LNCaP clone FGC (cell line): ENCODE measurements around the gene SIGLEC12.

Experiments used
- DNase-seq: peaks from one replicate; pipeline ENCODE4 v3.0.0-alpha.2; 2011; ENCODE audit warnings: low read depth
- H3K4me3 ChIP-seq: 2 replicates; pipeline ENCODE4 v1.5.1; 2011; ENCODE audit warnings: mild to moderate bottlenecking, low read depth, low read length, control low read depth
- TF ChIP-seq, protein P1 (sequence below): IDR thresholded peaks from 2 replicates; pipeline ENCODE4 v1.5.1; 2012; ENCODE audit warnings: mild to moderate bottlenecking; ENCODE audit not compliant: control insufficient read depth, insufficient read depth; ENCODE audit errors: extremely low read depth

The SIGLEC12 gene

DNA sequence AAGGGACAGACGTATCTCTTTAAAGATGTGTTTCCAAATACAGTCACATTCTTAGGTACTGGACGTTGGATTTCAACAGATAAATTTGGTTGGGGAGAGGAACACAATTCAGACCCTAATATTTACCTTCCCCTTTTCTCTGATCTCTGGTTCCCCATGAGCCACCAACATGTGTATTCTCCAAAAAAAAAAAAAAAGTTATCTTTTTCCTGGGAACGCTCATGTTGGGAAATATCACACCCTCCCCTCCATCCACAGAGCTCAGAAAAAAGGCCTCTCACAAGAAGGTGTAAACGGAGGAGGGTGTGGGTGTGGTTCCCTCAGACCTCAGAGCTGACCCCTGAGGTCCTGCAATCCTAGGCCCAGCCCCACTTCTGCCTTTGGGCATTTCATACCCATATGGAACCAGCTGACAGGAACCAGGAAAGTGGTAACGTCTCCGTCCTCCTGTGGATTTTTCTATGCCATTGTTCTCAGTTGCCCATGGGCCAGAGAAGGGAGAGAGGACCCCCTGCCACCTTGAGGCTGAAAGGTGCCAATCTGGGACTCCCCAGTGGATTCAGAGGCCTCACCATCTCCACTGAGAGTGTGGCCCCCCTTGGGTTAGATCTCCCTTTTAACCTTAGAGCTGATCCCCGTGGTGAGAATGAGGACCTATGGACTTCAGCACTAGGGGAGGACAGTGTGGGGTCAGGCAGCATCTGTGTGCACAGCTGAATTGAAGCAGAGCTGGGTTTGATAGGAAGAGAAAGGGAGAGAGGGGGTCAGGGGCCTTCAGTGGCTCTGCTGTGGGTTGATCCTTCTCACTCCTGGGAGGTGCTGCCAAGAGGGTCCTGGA, 8.4 kb upstream of the SIGLEC12 start:
- TF ChIP-seq, protein P1, sequence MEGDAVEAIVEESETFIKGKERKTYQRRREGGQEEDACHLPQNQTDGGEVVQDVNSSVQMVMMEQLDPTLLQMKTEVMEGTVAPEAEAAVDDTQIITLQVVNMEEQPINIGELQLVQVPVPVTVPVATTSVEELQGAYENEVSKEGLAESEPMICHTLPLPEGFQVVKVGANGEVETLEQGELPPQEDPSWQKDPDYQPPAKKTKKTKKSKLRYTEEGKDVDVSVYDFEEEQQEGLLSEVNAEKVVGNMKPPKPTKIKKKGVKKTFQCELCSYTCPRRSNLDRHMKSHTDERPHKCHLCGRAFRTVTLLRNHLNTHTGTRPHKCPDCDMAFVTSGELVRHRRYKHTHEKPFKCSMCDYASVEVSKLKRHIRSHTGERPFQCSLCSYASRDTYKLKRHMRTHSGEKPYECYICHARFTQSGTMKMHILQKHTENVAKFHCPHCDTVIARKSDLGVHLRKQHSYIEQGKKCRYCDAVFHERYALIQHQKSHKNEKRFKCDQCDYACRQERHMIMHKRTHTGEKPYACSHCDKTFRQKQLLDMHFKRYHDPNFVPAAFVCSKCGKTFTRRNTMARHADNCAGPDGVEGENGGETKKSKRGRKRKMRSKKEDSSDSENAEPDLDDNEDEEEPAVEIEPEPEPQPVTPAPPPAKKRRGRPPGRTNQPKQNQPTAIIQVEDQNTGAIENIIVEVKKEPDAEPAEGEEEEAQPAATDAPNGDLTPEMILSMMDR, result no peak
- no peak for DNase-seq
- H3K4me3 ChIP-seq, result no peak overlapping the region

DNA sequence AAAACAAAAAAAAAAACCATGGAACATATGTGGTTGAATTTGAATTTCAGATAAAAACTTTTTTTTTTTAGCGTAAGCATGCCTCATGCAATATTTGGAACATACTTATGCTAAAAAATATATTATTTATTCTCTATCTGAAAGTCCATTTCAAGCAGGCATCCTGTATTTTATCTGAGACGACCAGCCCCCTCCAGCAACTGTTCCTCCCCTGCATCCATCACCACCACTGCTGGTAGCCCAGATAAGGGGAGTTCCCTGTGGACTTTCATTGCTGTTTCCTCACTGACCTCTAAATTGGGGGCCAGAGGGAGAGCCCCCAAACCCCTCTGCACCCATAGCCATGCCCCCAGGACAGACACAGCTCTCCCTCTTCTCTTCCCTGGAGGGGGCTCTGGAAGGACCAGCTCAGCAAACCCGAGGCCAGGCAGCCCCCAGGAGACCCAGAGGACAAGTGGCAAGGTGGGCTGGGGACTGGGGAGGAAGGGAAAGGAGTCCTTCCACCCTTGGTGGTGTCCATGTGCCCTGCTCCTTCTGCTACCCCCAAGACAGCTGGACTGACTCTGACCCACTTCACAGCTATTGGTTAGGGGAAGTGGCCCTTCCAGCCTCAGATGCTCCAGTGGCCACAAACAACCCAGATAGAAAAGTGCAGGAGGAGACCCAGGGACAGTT, 6.6 kb upstream of the SIGLEC12 start:
- H3K4me3 ChIP-seq, result no peak overlapping the region
- DNase-seq, result no peak
- TF ChIP-seq, protein P1, result no peak

DNA sequence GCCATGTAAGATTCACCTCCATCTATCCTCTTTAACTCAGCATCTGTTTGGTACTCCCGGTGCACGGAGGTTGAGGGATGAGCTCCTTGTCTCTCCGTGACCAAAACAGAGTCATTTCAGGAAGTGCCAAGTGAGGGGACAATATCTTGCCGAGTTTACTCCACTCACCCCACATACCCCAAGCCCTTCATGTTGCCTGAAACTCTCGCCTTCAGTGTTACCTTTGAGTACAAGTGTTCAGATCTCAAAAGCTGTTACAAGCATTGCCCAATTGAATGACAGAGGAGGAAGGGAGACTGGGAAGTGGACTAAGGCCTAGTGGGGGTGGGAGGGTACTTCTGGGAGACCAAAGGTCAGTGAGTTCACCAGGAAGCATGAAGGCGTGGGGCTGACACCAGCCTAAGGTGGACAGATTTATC, 6.0 kb upstream of the SIGLEC12 start:
- no peak overlapping the region for H3K4me3 ChIP-seq
- TF ChIP-seq, protein P1, result no peak

DNA sequence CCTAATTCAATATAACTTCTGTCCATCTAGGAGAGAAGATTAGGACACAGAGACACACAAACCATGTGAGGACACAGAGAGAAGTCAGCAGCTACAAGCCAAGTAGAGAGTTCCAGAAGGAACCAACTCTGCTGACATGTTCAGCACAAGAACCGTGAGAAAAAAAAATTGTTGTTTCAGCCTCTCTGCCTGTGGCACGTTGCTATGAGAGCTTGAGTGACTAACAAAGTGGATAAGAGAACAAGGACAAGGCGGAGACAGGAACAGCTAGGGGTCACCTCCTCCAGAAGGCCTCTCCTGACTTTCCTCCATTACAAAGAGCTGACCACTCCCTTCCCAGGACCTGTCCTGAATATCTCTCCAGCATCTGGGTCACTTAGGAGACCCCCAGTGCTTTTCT, 5.6 kb upstream of the SIGLEC12 start:
- TF ChIP-seq, protein P1, result no peak
- no peak for DNase-seq
- H3K4me3 ChIP-seq, result no peak overlapping the region

More for the DNA sequence above, 6.0 kb upstream of the SIGLEC12 start:
- no peak for DNase-seq

DNA sequence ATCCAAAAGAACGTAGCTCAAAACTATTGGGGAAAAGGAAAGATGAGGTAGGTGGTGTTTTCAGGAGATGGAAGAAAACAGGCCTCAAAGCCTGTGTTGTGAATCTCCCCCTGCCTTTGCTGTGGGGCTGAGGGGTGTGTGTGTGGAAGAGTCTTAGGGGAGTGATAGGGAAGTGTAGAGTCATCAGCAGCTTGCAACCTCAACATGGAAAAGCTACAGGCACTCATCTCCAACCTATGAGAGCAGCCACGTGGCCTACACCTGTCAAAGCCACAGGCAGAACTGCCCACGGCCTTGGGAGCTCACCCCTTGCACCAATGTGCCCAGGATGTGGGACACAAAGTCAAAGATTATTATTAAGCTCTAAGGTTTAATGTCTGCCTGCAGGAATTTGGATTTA, 4.3 kb upstream of the SIGLEC12 start:
- DNase-seq, result no peak
- TF ChIP-seq, protein P1, result no peak
- H3K4me3 ChIP-seq, result no peak overlapping the region

DNA sequence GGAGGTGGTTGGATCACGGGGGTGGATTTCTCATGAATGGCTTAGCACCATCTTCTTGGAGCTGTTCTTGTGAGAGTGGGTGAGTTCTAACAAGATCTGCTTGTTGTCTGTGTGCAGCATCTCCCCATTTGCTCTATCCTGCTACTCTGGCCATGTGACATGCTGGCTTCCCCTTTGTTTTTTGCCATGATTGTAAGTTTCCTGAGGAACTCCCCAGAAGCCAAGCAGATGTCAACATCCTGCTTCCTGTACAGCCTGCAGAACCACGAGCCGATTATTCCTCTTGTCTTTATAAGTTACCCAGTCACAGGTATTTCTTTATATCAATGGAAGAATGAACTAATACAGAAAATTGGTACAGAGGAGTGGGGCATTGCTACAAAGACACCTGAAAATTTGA, 2.3 kb upstream of the SIGLEC12 start:
- no peak for DNase-seq
- TF ChIP-seq, protein P1, result no peak
- no peak overlapping the region for H3K4me3 ChIP-seq
